ENCODE data around the gene RPL13.

DNA sequence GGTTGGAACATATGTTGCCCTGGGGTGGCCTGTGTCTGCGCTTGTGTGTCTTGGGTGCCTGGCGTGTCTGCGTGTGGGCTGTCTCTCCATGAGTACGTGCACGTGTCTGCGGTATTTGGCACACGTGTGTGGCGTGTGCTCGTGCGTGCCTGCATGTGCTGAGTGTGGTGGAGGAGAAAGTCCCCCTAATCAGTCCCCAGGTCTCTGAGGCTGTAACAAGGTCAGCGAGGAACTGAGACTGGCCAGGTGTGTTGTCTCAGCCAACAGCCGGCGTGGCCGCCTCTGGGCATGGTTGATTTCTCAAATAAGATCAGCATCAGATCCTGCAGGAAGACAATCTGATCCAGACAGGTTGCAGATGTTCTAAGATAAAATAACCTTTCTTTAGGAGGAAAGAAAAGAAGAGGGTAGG lies 11.6 kb downstream of the RPL13 start:
- TF ChIP-seq POLR2AphosphoS5 (IDR thresholded peaks at IDR 0.05) (no peak), CTCF (IDR thresholded peaks at IDR 0.05) (no peak), EP300 (IDR thresholded peaks at IDR 0.05) (no peak), POLR2A (IDR thresholded peaks at IDR 0.05) (no peak)

Data from upper lobe of left lung (tissue), 4 donors.